Lower lobe of right lung (tissue), 2 donors: ENCODE results near the gene MCM9. TPM values are rescaled to one million over a fixed set of nuclear protein-coding genes. Genes with fewer than 3 reads are reported as not detected.

ENCODE experiments used
- ATAC-seq, 2 donors: fragments of 200-7000 bp; cut with Tn5 transposase; one replicate each; pipeline ENCODE4 v1.9.1; 2020 to 2022; ENCODE audit warnings: mild to moderate bottlenecking in 2 of 2, moderate library complexity in 2 of 2
- DNase-seq: peaks from one replicate; pipeline ENCODE4 v3.0.0-alpha.2; 2020
- H3K27ac ChIP-seq: fragments of 200-600 bp; one replicate; pipeline ENCODE4 v1.8.0; 2022
- H3K27me3 ChIP-seq: fragments of 200-600 bp; one replicate; pipeline ENCODE4 v1.8.0; 2022; ENCODE audit warnings: low read depth
- H3K36me3 ChIP-seq: fragments of 200-600 bp; one replicate; pipeline ENCODE4 v1.8.0; 2022; ENCODE audit warnings: mild to moderate bottlenecking
- H3K4me1 ChIP-seq: fragments of 200-600 bp; one replicate; pipeline ENCODE4 v1.8.0; 2022
- H3K4me3 ChIP-seq: fragments of 200-600 bp; one replicate; pipeline ENCODE4 v1.8.0; 2022; ENCODE audit warnings: mild to moderate bottlenecking
- H3K9me3 ChIP-seq: fragments of 200-600 bp; one replicate; pipeline ENCODE4 v1.8.0; 2022
- CTCF ChIP-seq: fragments of 200-600 bp; IDR thresholded peaks from one replicate; pipeline ENCODE4 v1.8.0; 2022; ENCODE audit warnings: antibody characterized with exemption, mild to moderate bottlenecking
- intact Hi-C: fragments of 100-400 bp; cut with DNase I; formaldehyde crosslinking; loops from one replicate; pipeline ENCODE4 v1.11.0; 2022
- long read RNA-seq: library from polyadenylated mRNA; unstranded; transcript quantifications from one replicate; pipeline ENCODE4 v2.0.0, GENCODE V29; 2021
- total RNA-seq: library from RNA; stranded (reverse); fragmentation: NEBNext Ultra II Directional; extraction: Animal tissue kit (Norgen Biotek cat#: 25700); gene quantifications from one replicate; pipeline ENCODE4 v1.2.1, GENCODE V29; 2021
- donor health status: DM: no; HTN: yes; CAD: no; lungs with severe emphysema.

The MCM9 gene
- total RNA-seq: 23.6 TPM
- long read RNA-seq, full-length matches to known transcripts: 3 of 19 reads
- long read RNA-seq, partial matches to known transcripts: 2 of 19 reads
- long read RNA-seq, other reads (novel, unspliced or antisense): 14 of 19 reads

GRCh38 chr6:118934461-118935330, at the start of gene MCM9:
TSS of gene MCM9 (minus strand) at chr6:118935159. CDS start at chr6:118931723, 3,436 bp downstream.
- Histone ChIP-seq H3K9me3 (no peaks in the 10 kb centered on the region), H3K4me3 (peak within 1 kb of the TSS; percentile 83), H3K27me3 (no peaks in the 10 kb centered on the region), H3K36me3 (peaks cover 19% of the 10 kb centered on the region), H3K27ac (peak within 1 kb of the TSS; percentile 95), H3K4me1 (peaks cover 10% of the 10 kb centered on the region)
- intact Hi-C loops: no loop called here
- TF ChIP-seq CTCF: no peak
- ATAC-seq (peak; percentile 98 to 99), DNase-seq (peak; percentile 94)

GRCh38 chr6:118984342-118984741, 49.4 kb upstream of the MCM9 start:
- DNase-seq (no peak), ATAC-seq (no peak)
- intact Hi-C loops: no loop called here
- Histone ChIP-seq H3K36me3 (no peaks in the 10 kb centered on the region), H3K9me3 (no peaks in the 10 kb centered on the region), H3K4me1 (no peaks in the 10 kb centered on the region), H3K27ac (no peak overlapping the region), H3K4me3 (no peak overlapping the region), H3K27me3 (no peaks in the 10 kb centered on the region)
- TF ChIP-seq CTCF: no peak

DNA sequence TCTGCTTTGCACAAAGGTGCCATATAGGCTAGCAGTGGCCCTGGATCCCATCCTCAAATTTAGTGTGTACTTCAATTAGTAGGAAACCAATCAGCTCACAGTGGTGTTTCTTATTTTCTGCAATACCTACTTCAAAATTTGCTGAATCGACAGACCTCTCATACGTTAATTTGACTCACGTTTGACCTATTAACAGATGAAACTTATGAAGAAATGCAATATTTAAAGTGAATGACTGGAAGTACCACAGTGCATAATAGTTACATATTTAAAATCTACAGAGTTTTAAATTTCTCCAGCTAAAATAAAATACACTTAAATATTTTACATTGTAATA, 47.6 kb upstream of the MCM9 start:
- Histone ChIP-seq H3K9me3 (no peaks in the 10 kb centered on the region), H3K4me3 (no peak overlapping the region), H3K4me1 (no peaks in the 10 kb centered on the region), H3K36me3 (no peaks in the 10 kb centered on the region), H3K27me3 (no peaks in the 10 kb centered on the region), H3K27ac (no peak overlapping the region)
- no peak for ATAC-seq
- no peak for DNase-seq
- TF ChIP-seq CTCF: no peak
- intact Hi-C loops: no loop called here

DNA sequence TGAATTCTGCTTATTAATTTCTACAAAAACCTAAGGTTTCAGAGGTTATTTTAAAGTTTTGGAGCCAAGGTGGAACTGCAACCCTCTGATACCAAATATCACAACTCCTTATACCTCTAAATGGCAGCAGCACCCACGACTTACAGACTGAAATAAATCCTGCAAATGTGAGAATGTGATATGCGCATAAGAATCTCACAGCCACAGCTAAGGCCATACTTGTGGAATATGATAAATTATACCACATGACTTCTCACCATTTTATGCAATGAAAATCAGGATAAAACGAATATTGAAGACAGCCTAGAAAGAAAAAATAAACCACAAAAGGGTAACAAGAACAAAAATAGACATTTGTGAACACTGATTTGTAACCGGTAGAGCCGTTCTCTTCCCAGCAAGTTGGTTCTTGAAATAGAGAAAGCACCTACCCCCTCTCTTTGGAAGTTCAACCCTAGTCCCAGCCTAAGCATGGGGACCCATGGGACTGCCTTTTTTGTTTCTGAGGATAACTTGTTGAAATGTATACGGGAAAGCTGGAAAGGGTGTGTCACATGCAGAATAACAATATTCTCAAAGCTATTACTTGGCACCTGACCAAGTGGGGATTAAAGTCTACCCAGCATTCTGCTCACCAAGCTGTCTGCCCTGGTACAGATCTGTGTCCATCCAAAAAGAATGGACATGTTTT, 47.1 kb upstream of the MCM9 start:
- no peaks in the 10 kb centered on the region for H3K4me1 ChIP-seq
- DNase-seq: no peak
- no peak overlapping the region for H3K27ac ChIP-seq
- H3K36me3 ChIP-seq: no peaks in the 10 kb centered on the region
- no peak for ATAC-seq
- H3K27me3 ChIP-seq: no peaks in the 10 kb centered on the region
- no peak for TF ChIP-seq CTCF
- H3K9me3 ChIP-seq: no peaks in the 10 kb centered on the region
- intact Hi-C loops: no loop called here
- H3K4me3 ChIP-seq: no peak overlapping the region

GRCh38 chr6:118980063-118980462, 45.1 kb upstream of the MCM9 start:
- no peaks in the 10 kb centered on the region for H3K27me3 ChIP-seq
- no peak overlapping the region for H3K27ac ChIP-seq
- ATAC-seq: no peak
- H3K4me1 ChIP-seq: no peaks in the 10 kb centered on the region
- DNase-seq: peak; percentile 66
- TF ChIP-seq CTCF: no peak
- H3K4me3 ChIP-seq: no peak overlapping the region
- H3K9me3 ChIP-seq: no peaks in the 10 kb centered on the region
- intact Hi-C loops: no loop called here
- H3K36me3 ChIP-seq: no peaks in the 10 kb centered on the region
